Esophagus squamous epithelium (tissue), 5 donors: Measurements from ENCODE around the gene MTERF4. TPM values are rescaled to one million over a fixed set of nuclear protein-coding genes. Genes with fewer than 3 reads are reported as not detected.

Experiments
- DNase-seq: peaks from one replicate; lab custom pipeline; 2025; lab: John Stamatoyannopoulos, UW
- H3K27ac ChIP-seq, 4 donors: fragments of 200-600 bp; sonication (generic); one replicate each; pipeline ENCODE4 v1.5.1; 2016 to 2019; ENCODE audit warnings: mild to moderate bottlenecking in 1 of 4
- H3K27me3 ChIP-seq, 4 donors: fragments of 200-600 bp; sonication (generic); 1 replicate in 3 of 4; 2 replicates in 1 of 4; pipeline versions ENCODE4 v1.5.1 to v1.6.0; 2017 to 2021; ENCODE audit warnings: antibody characterized with exemption in 1 of 4
- H3K36me3 ChIP-seq, 3 donors: fragments of 200-600 bp; sonication (generic); one replicate each; pipeline ENCODE4 v1.5.1; 2016 to 2019
- H3K4me1 ChIP-seq, 3 donors: fragments of 200-600 bp; sonication (generic); one replicate each; pipeline ENCODE4 v1.5.1; 2017 to 2019
- H3K4me3 ChIP-seq, 4 donors: fragments of 200-600 bp; sonication (generic); 1 replicate in 3 of 4; 2 replicates in 1 of 4; pipeline ENCODE4 v1.5.1; 2016 to 2019; ENCODE audit warnings: mild to moderate bottlenecking in 2 of 4, moderate library complexity in 1 of 4
- H3K9me3 ChIP-seq, 3 donors: fragments of 200-600 bp; sonication (generic); one replicate each; pipeline ENCODE4 v1.5.1; 2016 to 2019
- POLR2A ChIP-seq, 4 donors: fragments of 450-650 bp; IDR thresholded peaks; one replicate each; pipeline ENCODE4 v1.6.1; 2017; ENCODE audit warnings: antibody characterized with exemption in 4 of 4, mild to moderate bottlenecking in 4 of 4, moderate library complexity in 3 of 4
- WGBS, 2 donors: methylation state at CpG; one replicate each; pipeline ENCODE4 v1.1.5; 2018; 5-methylcytosine and 5-hydroxymethylcytosine counted together
- intact Hi-C: fragments of 100-400 bp; cut with DNase I; formaldehyde crosslinking; loops from one replicate; pipeline ENCODE4 v1.15.0; 2022
- total RNA-seq, 4 donors: library from RNA; depleted of rRNA; stranded (reverse); fragments of >200 nt; gene quantifications; one replicate each; pipeline ENCODE4 v1.1.0, GENCODE V29; 2016
- TF ChIP-seq, protein P1 (sequence below), 6 experiments: fragments of 450-650 bp in 4 of 6; fragments of 200-600 bp in 2 of 6; sonication (generic) in 2 of 6; IDR thresholded peaks; one replicate each; pipeline ENCODE4 v1.5.1; 2016 to 2019; ENCODE audit warnings: antibody characterized with exemption in 6 of 6, mild to moderate bottlenecking in 4 of 6, moderate library complexity in 4 of 6
- donor health status: DM: yes; HTN: yes; CAD: no.

MTERF4 gene
- total RNA-seq, 4 donors from 2014 or later: 27.7 to 37.0 (median 35.4) TPM

DNA sequence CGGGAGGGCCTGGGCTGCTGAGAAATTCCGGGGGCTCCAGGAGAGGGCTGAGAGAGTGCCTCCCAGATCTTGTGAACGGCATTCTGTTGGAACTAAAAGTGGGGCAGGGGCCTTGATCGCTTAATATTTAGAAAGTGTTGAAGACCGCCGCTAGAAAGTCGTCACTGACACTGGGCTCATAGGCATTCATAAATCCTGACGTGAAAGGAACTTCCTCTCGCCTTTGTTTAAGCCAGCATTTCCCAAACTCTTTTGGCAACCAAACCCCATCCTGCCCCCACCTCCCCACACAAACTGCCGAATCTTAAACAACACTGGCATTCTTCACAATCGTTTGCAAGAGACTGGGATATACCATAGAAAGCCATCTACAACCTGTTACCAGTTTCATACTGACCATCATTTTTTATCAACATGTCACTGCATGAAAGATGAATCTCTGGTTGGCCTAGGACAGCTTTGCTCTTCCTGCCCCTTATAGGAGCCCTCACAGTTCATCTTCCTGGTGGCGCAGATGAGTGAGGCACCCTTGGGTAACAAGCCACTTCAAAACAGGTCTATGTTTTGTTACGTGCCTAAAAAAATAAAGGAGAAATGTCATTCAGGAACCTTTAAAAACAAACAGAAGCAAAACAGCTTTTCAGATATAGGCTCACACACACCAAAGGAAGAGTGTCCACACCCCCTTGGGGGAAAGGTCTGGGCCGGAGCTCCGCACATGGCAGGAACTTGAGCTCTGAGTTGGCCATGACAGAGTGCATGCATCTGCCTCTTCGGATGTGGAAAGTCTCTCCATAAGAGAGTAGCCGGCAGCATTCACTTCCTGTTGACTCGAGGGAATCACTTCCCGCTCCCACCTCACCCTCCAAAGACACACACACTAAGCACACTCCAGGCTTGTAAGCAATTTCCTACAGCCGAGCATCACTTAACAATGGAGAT, 13.0 kb downstream of the MTERF4 start:
- Histone ChIP-seq H3K27me3 (no peaks in the 10 kb centered on the region), H3K27ac (peak overlapping the region in 2 of 4 donors; percentile 16 to 39), H3K9me3 (no peaks in the 10 kb centered on the region), H3K4me1 (peaks cover 0 to 4% (median 0%) of the 10 kb centered on the region in 3 donors), H3K4me3 (no peak overlapping the region), H3K36me3 (peaks cover 18 to 100% (median 46%) of the 10 kb centered on the region in 3 donors)
- intact Hi-C loops: no loop called here
- 69 to 76% methylated on average over 19 to 20 of the region's 20 CpGs for WGBS, 2 donors
- no peak for DNase-seq
- TF ChIP-seq POLR2A (IDR thresholded peaks at IDR 0.05): no peak
- TF ChIP-seq, protein P1, sequence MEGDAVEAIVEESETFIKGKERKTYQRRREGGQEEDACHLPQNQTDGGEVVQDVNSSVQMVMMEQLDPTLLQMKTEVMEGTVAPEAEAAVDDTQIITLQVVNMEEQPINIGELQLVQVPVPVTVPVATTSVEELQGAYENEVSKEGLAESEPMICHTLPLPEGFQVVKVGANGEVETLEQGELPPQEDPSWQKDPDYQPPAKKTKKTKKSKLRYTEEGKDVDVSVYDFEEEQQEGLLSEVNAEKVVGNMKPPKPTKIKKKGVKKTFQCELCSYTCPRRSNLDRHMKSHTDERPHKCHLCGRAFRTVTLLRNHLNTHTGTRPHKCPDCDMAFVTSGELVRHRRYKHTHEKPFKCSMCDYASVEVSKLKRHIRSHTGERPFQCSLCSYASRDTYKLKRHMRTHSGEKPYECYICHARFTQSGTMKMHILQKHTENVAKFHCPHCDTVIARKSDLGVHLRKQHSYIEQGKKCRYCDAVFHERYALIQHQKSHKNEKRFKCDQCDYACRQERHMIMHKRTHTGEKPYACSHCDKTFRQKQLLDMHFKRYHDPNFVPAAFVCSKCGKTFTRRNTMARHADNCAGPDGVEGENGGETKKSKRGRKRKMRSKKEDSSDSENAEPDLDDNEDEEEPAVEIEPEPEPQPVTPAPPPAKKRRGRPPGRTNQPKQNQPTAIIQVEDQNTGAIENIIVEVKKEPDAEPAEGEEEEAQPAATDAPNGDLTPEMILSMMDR (IDR thresholded peaks at IDR 0.05): no peak

DNA sequence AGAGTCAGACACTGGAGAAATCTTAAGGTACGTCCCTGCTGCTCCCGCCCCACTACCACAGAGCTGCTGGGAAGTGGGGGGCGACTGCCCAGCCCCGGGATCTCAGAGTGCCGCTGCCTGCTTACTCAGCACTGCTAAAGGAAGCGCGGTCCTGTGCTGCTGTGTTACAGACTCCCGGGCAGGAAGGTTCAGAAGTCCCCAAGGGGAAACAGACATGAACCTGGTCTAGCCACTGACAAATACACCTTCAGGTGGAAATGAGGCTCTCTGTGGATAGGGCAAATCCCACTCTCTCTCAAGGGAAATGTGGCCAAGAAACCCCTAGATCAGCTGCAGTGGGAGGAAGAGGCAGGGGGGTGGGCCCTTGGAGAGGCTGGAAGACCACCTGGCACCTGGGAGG, 13.7 kb downstream of the MTERF4 start:
- 72 to 90% methylated on average over 5 to 8 of the region's 8 CpGs for WGBS, 2 donors
- peaks cover 18 to 95% (median 46%) of the 10 kb centered on the region in 3 donors for H3K36me3 ChIP-seq
- no peaks in the 10 kb centered on the region for H3K9me3 ChIP-seq
- no peak for DNase-seq
- H3K27ac ChIP-seq: peak overlapping the region in 1 of 4 donors; percentile 39
- peaks cover 0 to 4% (median 0%) of the 10 kb centered on the region in 3 donors for H3K4me1 ChIP-seq
- intact Hi-C loops: no loop called here
- no peaks in the 10 kb centered on the region for H3K27me3 ChIP-seq
- H3K4me3 ChIP-seq: no peak overlapping the region
- TF ChIP-seq POLR2A (IDR thresholded peaks at IDR 0.05): no peak
- TF ChIP-seq, protein P1 (IDR thresholded peaks at IDR 0.05): no peak

DNA sequence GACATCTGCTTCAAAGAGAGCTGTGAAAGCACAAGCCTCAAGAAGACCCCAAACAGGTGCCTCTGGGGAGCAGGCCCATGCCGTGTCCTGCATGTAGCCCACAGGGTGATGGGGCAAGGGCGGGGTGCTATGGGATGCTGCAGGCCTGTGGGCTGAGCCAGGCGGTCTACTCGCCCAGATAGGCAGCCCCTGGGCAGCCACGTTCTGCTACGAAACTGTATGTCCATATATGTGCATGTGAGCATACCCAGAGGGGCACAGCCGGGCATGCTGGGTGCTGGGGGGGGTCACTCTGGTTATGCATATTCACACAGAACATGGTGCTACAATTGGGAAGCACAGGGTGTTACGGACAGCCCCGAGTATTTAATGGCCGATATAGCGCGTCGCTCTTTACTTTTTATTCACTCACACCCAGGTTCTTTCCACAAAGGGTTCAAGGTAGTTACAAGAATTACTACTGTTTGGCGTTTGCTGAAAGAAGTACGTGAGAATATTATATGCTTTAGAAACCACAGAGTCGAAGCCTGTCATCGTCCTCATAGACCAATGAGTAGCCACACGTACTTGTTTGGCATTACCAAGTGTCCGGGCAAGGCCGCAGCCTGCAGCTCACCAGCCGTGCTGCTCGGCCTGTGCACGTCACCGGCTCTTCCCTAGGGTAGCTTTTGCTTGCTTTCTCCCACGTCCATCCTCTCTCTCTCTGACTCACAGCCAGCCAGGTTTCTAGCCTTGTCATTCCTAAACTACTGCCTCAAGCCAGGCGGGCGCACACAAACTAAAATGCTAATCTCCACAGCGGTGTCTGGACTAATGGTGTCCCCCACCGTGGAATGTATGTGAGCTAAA, 14.4 kb downstream of the MTERF4 start:
- Histone ChIP-seq H3K27me3 (no peaks in the 10 kb centered on the region), H3K9me3 (no peaks in the 10 kb centered on the region), H3K4me1 (peaks cover 0 to 4% (median 0%) of the 10 kb centered on the region in 3 donors), H3K4me3 (no peak overlapping the region), H3K36me3 (peaks cover 18 to 88% (median 41%) of the 10 kb centered on the region in 3 donors), H3K27ac (no peak overlapping the region)
- DNase-seq: no peak
- no peak for TF ChIP-seq POLR2A (IDR thresholded peaks at IDR 0.05)
- TF ChIP-seq, protein P1 (IDR thresholded peaks at IDR 0.05): no peak
- intact Hi-C loops: no loop called here
- 90 to 91% methylated on average over 22 to 26 of the region's 29 CpGs for WGBS, 2 donors

DNA sequence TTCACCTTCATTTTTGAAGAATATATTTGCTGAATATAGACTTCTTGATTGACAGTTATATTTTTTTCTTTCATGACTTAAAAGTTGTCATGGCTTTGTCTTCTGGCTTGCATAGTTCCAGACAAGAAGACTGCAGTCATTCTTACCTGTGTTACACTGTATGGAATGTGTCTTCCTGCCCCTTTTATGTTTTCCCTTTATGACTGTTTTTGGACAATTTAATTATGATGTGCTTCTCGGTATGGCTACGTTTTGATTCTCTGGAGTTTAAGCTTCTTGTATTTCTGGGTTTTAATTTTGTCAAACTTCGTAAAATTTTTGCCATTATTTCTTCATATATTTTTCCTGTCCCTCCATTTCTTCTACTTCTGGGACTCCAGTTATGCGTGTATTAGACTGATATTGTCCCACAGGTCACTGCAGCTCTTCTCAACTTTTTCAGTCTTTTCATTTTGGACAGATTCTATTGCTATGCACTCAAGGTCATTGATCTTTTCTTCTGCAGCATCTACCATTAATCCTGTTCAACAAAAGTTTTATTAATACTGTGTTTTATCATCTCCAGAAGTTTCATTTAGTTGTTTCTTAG, 17.1 kb downstream of the MTERF4 start:
- 88 to 94% methylated on average over 4 of the region's 4 CpGs for WGBS, 2 donors
- no peak overlapping the region for H3K4me3 ChIP-seq
- no peak overlapping the region for H3K27ac ChIP-seq
- intact Hi-C loops: no loop called here
- peaks cover 0 to 18% (median 0%) of the 10 kb centered on the region in 3 donors for H3K4me1 ChIP-seq
- no peak for TF ChIP-seq POLR2A (IDR thresholded peaks at IDR 0.05)
- TF ChIP-seq, protein P1 (IDR thresholded peaks at IDR 0.05): no peak
- no peaks in the 10 kb centered on the region for H3K27me3 ChIP-seq
- DNase-seq: no peak
- peaks cover 15 to 61% (median 32%) of the 10 kb centered on the region in 3 donors for H3K36me3 ChIP-seq
- H3K9me3 ChIP-seq: no peaks in the 10 kb centered on the region
